ENCODE results near the gene CENPV.
"Not testable (repeated sequence)": the region's sequence is repeated elsewhere in the genome, so short reads cannot be mapped to it uniquely, and the experiment has no call there.

Gene CENPV

GRCh38 chr17:16353317-16354174, at the start of gene CENPV:
Gene CENPV, minus strand, starts transcription at chr17:16353469. Its CDS starts 33 bp downstream, at chr17:16353436.
- peak; percentile 51 for DNase-seq

GRCh38 chr17:16398270-16399267, 45.3 kb upstream of the CENPV start:
- in situ Hi-C loops (cut with HindIII; ENCODE audit: low pct_ligation_motif_present, low pct_unique_long_range_greater_than_20kb, low sequenced_read_pairs): loop anchor here (25.0 kb wide), 1 partner anchor 114 kb away; no protein-coding TSS in a partner anchor
- DNase-seq: no peak

More at GRCh38 chr17:16353317-16354174, at the start of gene CENPV:
- in situ Hi-C loops (cut with HindIII; ENCODE audit: low pct_ligation_motif_present, low pct_unique_long_range_greater_than_20kb, low sequenced_read_pairs): no loop called here

- DNase-seq: not testable (repeated sequence)
- in situ Hi-C loops (cut with HindIII; ENCODE audit: low pct_ligation_motif_present, low pct_unique_long_range_greater_than_20kb, low sequenced_read_pairs): loop anchor here (25.0 kb wide), 1 partner anchor 116 kb away; no protein-coding TSS in a partner anchor
These were observed 43.4 kb upstream of the CENPV start for GRCh38 chr17:16396693-16397092.

- not testable (repeated sequence) for DNase-seq
- in situ Hi-C loops (cut with HindIII; ENCODE audit: low pct_ligation_motif_present, low pct_unique_long_range_greater_than_20kb, low sequenced_read_pairs): loop anchor here (25.0 kb wide), 1 partner anchor 116 kb away; no protein-coding TSS in a partner anchor
These were observed 42.6 kb upstream of the CENPV start for GRCh38 chr17:16395887-16396286.

GRCh38 chr17:16392491-16392890, 39.2 kb upstream of the CENPV start:
- not testable (repeated sequence) for DNase-seq
- in situ Hi-C loops (cut with HindIII; ENCODE audit: low pct_ligation_motif_present, low pct_unique_long_range_greater_than_20kb, low sequenced_read_pairs): loop anchor here (25.0 kb wide), 1 partner anchor 120 kb away; no protein-coding TSS in a partner anchor

- in situ Hi-C loops (cut with HindIII; ENCODE audit: low pct_ligation_motif_present, low pct_unique_long_range_greater_than_20kb, low sequenced_read_pairs): loop anchor here (25.0 kb wide), 1 partner anchor 121 kb away; no protein-coding TSS in a partner anchor
- DNase-seq: no peak
These were observed 38.2 kb upstream of the CENPV start for GRCh38 chr17:16391451-16391850.

GRCh38 chr17:16386126-16386507, 32.8 kb upstream of the CENPV start:
- in situ Hi-C loops (cut with HindIII; ENCODE audit: low pct_ligation_motif_present, low pct_unique_long_range_greater_than_20kb, low sequenced_read_pairs): loop anchor here (25.0 kb wide), 1 partner anchor 126 kb away; no protein-coding TSS in a partner anchor
- DNase-seq: not testable (repeated sequence)

GRCh38 chr17:16384557-16384956, 31.3 kb upstream of the CENPV start:
- in situ Hi-C loops (cut with HindIII; ENCODE audit: low pct_ligation_motif_present, low pct_unique_long_range_greater_than_20kb, low sequenced_read_pairs): loop anchor here (25.0 kb wide), 1 partner anchor 128 kb away; no protein-coding TSS in a partner anchor
- DNase-seq: no peak

DNA sequence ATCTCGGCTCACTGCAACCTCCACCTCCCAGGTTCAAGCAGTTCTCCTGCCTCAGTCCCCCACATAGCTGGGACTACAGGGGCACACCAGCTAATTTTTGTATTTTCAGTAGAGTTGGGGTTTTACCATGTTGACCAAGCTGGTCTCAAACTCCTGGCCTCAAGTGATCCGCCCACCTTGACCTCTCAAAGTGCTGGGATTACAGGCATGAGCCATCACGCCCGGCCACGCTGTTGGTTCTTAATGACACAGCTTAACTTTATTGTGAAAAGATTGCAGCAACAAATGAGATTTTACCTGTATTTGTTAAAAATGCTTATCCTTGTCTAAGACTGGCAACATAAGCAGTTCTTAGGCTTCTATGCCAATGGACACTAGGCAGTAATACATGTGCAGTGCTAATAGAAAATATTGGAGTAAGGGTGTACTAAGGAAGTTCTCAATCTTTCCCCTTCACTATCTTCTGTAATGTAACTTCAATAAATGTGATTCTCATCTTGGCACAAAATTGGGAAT, 30.6 kb upstream of the CENPV start:
- in situ Hi-C loops (cut with HindIII; ENCODE audit: low pct_ligation_motif_present, low pct_unique_long_range_greater_than_20kb, low sequenced_read_pairs): loop anchor here (25.0 kb wide), 1 partner anchor 128 kb away; no protein-coding TSS in a partner anchor
- no peak for DNase-seq

DNA sequence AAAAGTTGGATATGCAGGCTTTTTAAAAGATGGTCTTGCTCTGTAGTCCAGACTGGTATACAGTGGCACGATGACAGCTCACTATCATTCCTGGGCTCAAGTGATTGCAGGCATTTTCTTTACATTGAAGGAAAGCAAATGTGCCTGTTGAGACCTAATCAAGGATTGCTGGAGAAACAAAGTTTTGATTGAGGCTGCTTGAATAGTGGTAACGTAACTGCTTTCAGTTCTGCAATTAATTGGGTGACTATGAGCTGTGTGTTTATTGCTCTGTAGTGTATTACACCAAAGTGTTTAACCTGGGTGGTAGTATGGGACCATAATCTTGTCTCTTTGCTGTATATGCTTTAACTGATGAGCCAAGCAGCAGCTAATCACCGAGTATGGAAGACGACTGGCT, 29.9 kb upstream of the CENPV start:
- in situ Hi-C loops (cut with HindIII; ENCODE audit: low pct_ligation_motif_present, low pct_unique_long_range_greater_than_20kb, low sequenced_read_pairs): loop anchor here (25.0 kb wide), 1 partner anchor 129 kb away; no protein-coding TSS in a partner anchor

GRCh38 chr17:16381496-16381820, 28.2 kb upstream of the CENPV start:
- DNase-seq: no peak
- in situ Hi-C loops (cut with HindIII; ENCODE audit: low pct_ligation_motif_present, low pct_unique_long_range_greater_than_20kb, low sequenced_read_pairs): loop anchor here (25.0 kb wide), 1 partner anchor 131 kb away; no protein-coding TSS in a partner anchor

More for the DNA sequence above, 29.9 kb upstream of the CENPV start:
- DNase-seq: no peak

GRCh38 chr17:16380640-16381495, 27.6 kb upstream of the CENPV start, which contains the start of gene UBB:
Gene UBB, plus strand, starts transcription at chr17:16381091. Its CDS starts 817 bp downstream, at chr17:16381908.
- in situ Hi-C loops (cut with HindIII; ENCODE audit: low pct_ligation_motif_present, low pct_unique_long_range_greater_than_20kb, low sequenced_read_pairs): loop anchor here (25.0 kb wide), 1 partner anchor 131 kb away; no protein-coding TSS in a partner anchor
- peak; percentile 98 for DNase-seq

DNA sequence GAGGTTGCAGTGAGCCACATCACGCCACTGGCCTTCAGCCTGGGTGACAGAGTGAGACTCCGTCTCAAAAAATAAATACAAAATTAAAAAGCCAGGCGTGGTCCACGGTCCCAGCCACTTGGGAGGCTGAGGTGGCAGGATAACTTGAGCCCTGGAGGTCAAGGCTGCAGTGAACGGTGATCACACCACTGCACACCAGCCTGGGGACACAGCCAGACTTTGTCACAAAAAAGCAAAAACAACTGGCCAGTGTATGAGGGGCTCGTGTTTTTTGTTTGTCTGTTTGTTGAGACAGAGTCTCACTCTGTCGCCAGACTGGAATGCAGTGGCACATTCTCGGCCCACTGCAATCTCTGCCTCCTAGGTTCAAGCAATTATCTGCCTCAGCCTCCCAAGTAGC, 26.4 kb upstream of the CENPV start:
- no peak for DNase-seq
- in situ Hi-C loops (cut with HindIII; ENCODE audit: low pct_ligation_motif_present, low pct_unique_long_range_greater_than_20kb, low sequenced_read_pairs): loop anchor here (25.0 kb wide), 1 partner anchor 133 kb away; no protein-coding TSS in a partner anchor

GRCh38 chr17:16378636-16379282, 25.5 kb upstream of the CENPV start:
- DNase-seq: no peak
- in situ Hi-C loops (cut with HindIII; ENCODE audit: low pct_ligation_motif_present, low pct_unique_long_range_greater_than_20kb, low sequenced_read_pairs): loop anchor here (25.0 kb wide), 1 partner anchor 134 kb away; no protein-coding TSS in a partner anchor

DNA sequence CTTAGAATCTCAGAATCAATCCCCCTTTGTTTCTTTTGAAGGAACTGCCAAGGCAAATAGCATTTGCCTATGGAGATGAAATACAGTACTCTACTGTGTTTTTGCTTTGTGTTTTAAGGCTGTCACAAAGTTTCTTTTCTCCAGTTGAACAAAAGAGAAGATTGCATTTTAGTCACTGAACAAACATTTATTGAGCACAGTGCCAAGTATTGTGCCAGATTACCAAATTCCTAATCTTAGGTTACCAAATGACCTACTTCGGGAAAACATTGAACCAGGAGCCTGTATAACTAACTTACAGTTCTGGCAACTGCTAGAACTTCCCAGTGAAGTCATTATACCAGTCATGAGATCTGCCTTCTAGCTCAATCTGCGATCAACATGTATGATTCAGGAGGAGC, 24.7 kb upstream of the CENPV start:
- in situ Hi-C loops (cut with HindIII; ENCODE audit: low pct_ligation_motif_present, low pct_unique_long_range_greater_than_20kb, low sequenced_read_pairs): loop anchor here (25.0 kb wide), 1 partner anchor 134 kb away; no protein-coding TSS in a partner anchor
- no peak for DNase-seq

- DNase-seq: no peak
- in situ Hi-C loops (cut with HindIII; ENCODE audit: low pct_ligation_motif_present, low pct_unique_long_range_greater_than_20kb, low sequenced_read_pairs): no loop called here
These were observed 21.1 kb upstream of the CENPV start for GRCh38 chr17:16374146-16374938.
